Activated CD8-positive, alpha-beta T cell treated with anti-CD3 and anti-CD28 coated beads, Interleukin-2, amount 10 ng/mL, durations not matched to agents 7 days and 5 days (primary cell): ENCODE measurements around the gene RARS2. TPM values are rescaled to one million over a fixed set of nuclear protein-coding genes. Genes with fewer than 3 reads are reported as not detected.

Experiments
- ATAC-seq: fragments of 150-1000 bp; cut with Tn5 transposase; one replicate; pipeline ENCODE4 v1.10.0; 2021; ENCODE audit warnings: moderate library complexity
- CTCF ChIA-PET: fragments of 350-600 bp; sonication (Branson Sonifier 250); formaldehyde crosslinking; loops from one replicate; lab custom pipeline; 2021; ENCODE audit warnings: antibody characterized with exemption; lab: Charles Lee
- POLR2A ChIA-PET: fragments of 350-600 bp; sonication (Branson Sonifier 250); formaldehyde crosslinking; loops from one replicate; lab custom pipeline; 2021; ENCODE audit warnings: antibody characterized with exemption; lab: Charles Lee
- DNase-seq: peaks from one replicate; pipeline ENCODE4 v3.0.0-alpha.2; 2020
- H3K27ac Mint-ChIP-seq: one replicate; pipeline ENCODE4 v1.8.0; 2021; ENCODE audit warnings: mild to moderate bottlenecking, mixed read lengths
- H3K27me3 Mint-ChIP-seq: one replicate; pipeline ENCODE4 v1.8.0; 2021; ENCODE audit warnings: low read depth, mixed read lengths
- H3K36me3 Mint-ChIP-seq: one replicate; pipeline ENCODE4 v1.8.0; 2021; ENCODE audit warnings: low read depth, mixed read lengths
- H3K4me1 Mint-ChIP-seq: one replicate; pipeline ENCODE4 v1.8.0; 2021; ENCODE audit warnings: low read depth, mixed read lengths
- H3K4me3 Mint-ChIP-seq: one replicate; pipeline ENCODE4 v1.8.0; 2021; ENCODE audit warnings: mild to moderate bottlenecking, mixed read lengths
- H3K9me3 Mint-ChIP-seq: one replicate; pipeline ENCODE4 v1.8.0; 2022; ENCODE audit warnings: mixed read lengths; ENCODE audit not compliant: insufficient read depth
- total RNA-seq, 2 experiments: library from RNA; stranded (reverse); gene quantifications; one replicate each; pipeline ENCODE4 v1.2.3, GENCODE V29; 2021

RARS2 gene
- total RNA-seq, 2 experiments from 2014 or later: 20.6 to 21.4 TPM

DNA sequence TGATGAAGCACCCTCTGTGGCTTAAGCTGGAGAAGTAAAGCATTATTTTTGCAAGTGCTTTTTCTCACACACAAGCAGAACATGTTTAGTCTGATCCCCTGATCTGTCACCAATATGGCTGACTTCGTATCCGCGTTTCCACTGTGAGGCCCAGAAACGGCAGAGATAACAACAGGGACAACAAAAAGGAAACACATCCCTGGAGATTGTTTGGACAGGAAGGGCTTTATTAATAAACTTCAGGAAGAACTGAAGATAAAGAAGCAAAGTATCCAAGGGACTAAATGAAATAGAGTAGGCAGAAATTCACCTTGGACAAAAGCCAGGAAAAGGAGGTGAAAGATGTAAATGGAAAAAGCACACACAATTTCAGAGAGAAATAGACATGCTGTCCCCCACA lies 49.2 kb downstream of the RARS2 start:
- no peaks in the 10 kb centered on the region for H3K9me3 Mint-ChIP-seq
- DNase-seq (no peak), ATAC-seq (no peak)
- H3K27me3 Mint-ChIP-seq: no peaks in the 10 kb centered on the region
- ChIA-PET POLR2A (no interaction called here), CTCF (no interaction called here)
- no peaks in the 10 kb centered on the region for H3K4me1 Mint-ChIP-seq
- no peak overlapping the region for H3K4me3 Mint-ChIP-seq
- H3K36me3 Mint-ChIP-seq: peaks cover 52% of the 10 kb centered on the region
- H3K27ac Mint-ChIP-seq: no peak overlapping the region

GRCh38 chr6:87539554-87539953 lies 50.2 kb downstream of the RARS2 start:
- POLR2A ChIA-PET: no interaction called here
- H3K36me3 Mint-ChIP-seq: peaks cover 44% of the 10 kb centered on the region
- H3K4me3 Mint-ChIP-seq: no peak overlapping the region
- no peaks in the 10 kb centered on the region for H3K27me3 Mint-ChIP-seq
- H3K9me3 Mint-ChIP-seq: no peaks in the 10 kb centered on the region
- DNase-seq: no peak
- no peak overlapping the region for H3K27ac Mint-ChIP-seq
- CTCF ChIA-PET: no interaction called here
- no peaks in the 10 kb centered on the region for H3K4me1 Mint-ChIP-seq
- no peak for ATAC-seq

DNA sequence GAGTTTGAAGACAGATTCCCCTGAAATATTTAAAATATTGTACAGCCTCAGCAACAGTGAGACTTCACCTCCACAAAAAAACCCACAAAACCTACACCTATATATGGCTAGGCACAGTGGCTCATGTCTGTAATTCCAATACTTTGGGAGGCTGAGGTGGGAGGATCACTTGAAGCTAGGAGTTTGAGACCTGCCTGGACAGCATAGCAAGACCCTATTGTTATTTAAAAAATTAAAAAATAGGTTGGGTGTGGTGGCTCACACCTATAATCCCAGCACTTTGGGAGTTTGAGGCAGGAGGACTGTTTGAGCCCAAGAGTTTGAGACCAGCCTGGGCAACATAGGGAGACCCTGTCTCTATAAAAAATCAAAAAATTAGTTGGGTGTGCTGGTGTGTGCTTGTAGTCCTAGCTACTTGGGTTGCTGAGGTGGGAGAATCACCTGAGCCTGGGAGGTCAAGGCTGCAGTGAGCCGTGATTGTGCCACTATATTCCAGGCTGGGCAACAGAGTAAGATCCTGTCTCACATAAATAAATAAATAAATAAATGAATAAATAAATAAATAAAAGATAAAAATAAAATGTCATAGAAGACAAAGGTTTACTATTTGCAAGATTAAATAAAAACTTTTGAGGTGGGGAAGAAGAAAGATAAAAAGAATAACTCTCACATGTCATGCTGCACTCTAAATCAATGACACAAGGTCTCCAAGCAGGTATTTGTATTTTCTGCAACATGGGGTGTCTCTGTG lies 51.1 kb downstream of the RARS2 start:
- POLR2A ChIA-PET: no interaction called here
- no peak overlapping the region for H3K4me3 Mint-ChIP-seq
- ATAC-seq (no peak), DNase-seq (no peak)
- CTCF ChIA-PET: no interaction called here
- H3K27ac Mint-ChIP-seq: no peak overlapping the region
- H3K9me3 Mint-ChIP-seq: no peaks in the 10 kb centered on the region
- H3K27me3 Mint-ChIP-seq: no peaks in the 10 kb centered on the region
- H3K36me3 Mint-ChIP-seq: peaks cover 44% of the 10 kb centered on the region
- H3K4me1 Mint-ChIP-seq: no peaks in the 10 kb centered on the region

DNA sequence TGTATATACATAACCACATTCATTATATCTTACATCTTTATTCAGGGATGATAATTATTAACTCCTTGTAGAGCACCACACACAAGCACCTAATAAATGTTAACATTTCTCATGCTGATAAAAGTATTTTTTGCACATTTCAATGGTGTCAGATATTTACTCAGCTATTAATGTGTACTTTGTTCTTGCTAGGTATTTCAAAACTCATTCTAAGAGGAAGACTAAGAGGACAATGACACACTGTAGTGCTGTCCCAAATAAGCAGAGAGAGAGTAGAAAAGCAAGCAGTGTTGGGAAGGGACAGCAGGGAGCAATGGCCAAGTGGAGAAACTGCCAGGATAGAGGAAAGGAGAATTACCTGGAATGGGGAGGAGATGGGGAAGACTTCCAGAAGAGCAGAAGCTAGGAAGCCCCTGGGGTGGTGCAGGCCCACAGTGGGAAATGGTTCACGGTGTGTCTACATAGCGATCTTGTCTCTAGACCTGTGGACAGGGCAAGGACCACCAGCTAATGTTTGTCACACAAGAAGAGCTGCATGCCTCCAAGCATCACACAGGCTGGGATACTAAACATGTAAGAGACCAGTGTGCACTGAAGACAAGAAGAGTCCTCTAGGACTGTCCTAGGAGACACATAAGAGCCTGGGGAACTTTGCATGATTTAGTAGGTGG lies 55.3 kb downstream of the RARS2 start:
- POLR2A ChIA-PET: interaction anchor here (0.7 kb wide), 1 partner anchor 101 kb away, joined by 3 read pairs; no protein-coding TSS in a partner anchor
- DNase-seq (no peak), ATAC-seq (no peak)
- H3K4me3 Mint-ChIP-seq: no peak overlapping the region
- peaks cover 30% of the 10 kb centered on the region for H3K36me3 Mint-ChIP-seq
- no peak overlapping the region for H3K27ac Mint-ChIP-seq
- CTCF ChIA-PET: no interaction called here
- H3K4me1 Mint-ChIP-seq: no peaks in the 10 kb centered on the region
- H3K27me3 Mint-ChIP-seq: no peaks in the 10 kb centered on the region
- H3K9me3 Mint-ChIP-seq: no peaks in the 10 kb centered on the region

DNA sequence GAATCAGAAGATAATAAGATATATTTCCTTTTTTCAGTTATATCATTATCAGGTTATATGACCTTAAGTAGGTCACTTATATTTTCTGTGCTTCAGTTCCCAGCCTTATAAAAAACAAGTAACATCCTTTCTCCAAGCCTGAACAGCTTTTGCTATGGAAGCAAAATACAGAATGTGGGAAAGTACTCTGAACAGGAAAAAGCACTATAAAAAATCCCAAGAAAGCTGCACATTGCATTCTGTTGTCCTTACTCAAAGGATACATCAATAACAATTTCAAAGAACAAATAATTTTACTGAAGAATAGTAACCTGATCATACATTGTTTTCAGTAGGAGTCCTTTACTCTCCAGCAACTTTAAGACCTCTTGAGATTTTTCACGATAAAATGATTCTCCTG lies 60.6 kb downstream of the RARS2 start:
- DNase-seq (no peak), ATAC-seq (no peak)
- Mint-ChIP-seq H3K4me3 (no peak overlapping the region), H3K27me3 (no peaks in the 10 kb centered on the region), H3K4me1 (no peaks in the 10 kb centered on the region), H3K9me3 (no peaks in the 10 kb centered on the region), H3K27ac (no peak overlapping the region), H3K36me3 (peaks cover 35% of the 10 kb centered on the region)
- POLR2A ChIA-PET: no interaction called here
- CTCF ChIA-PET: no interaction called here

GRCh38 chr6:87522686-87523085 lies 67.1 kb downstream of the RARS2 start:
- ChIA-PET CTCF (no interaction called here), POLR2A (no interaction called here)
- ATAC-seq (no peak), DNase-seq (no peak)
- H3K4me3 Mint-ChIP-seq: no peak overlapping the region
- H3K36me3 Mint-ChIP-seq: peaks cover 32% of the 10 kb centered on the region
- no peaks in the 10 kb centered on the region for H3K4me1 Mint-ChIP-seq
- H3K27ac Mint-ChIP-seq: no peak overlapping the region
- no peaks in the 10 kb centered on the region for H3K27me3 Mint-ChIP-seq
- H3K9me3 Mint-ChIP-seq: no peaks in the 10 kb centered on the region

- Mint-ChIP-seq H3K9me3 (no peaks in the 10 kb centered on the region), H3K27ac (no peak overlapping the region), H3K4me1 (peaks cover 8% of the 10 kb centered on the region), H3K4me3 (no peak overlapping the region), H3K36me3 (peaks cover 41% of the 10 kb centered on the region), H3K27me3 (no peaks in the 10 kb centered on the region)
- ATAC-seq: no peak
- no peak for DNase-seq
- ChIA-PET POLR2A (no interaction called here), CTCF (interaction anchor here (0.6 kb wide), 1 partner anchor 1300 kb away, joined by 3 read pairs; no protein-coding TSS in a partner anchor)
Observed at GRCh38 chr6:87518453-87518852, 71.3 kb downstream of the RARS2 start.

DNA sequence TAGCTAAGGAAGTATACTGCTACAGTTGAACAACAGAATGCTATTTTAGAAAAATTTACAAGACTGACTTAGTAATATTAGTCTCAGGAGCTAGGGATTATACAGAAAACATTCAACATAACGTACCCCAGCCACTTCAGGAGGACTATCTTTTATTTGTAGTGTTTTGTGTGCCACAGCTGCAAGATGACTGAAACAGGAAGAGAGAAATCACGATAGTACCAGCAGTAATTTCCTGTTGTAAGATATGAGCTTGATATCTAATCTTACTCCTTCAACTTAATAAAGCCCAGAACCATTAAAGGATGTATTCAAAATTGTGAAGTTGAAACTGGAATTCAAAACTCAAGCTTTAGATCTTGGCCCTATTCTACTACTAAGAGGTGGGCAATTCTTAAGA lies 75.0 kb downstream of the RARS2 start:
- ChIA-PET CTCF (interaction anchor here (0.8 kb wide), 1 partner anchor 9 kb away, joined by 3 read pairs; no protein-coding TSS in a partner anchor), POLR2A (interaction anchor here (0.8 kb wide), 1 partner anchor 20 kb away, joined by 3 read pairs; no protein-coding TSS in a partner anchor)
- H3K4me1 Mint-ChIP-seq: peaks cover 8% of the 10 kb centered on the region
- H3K4me3 Mint-ChIP-seq: no peak overlapping the region
- peak overlapping the region; percentile 42 for H3K27ac Mint-ChIP-seq
- no peaks in the 10 kb centered on the region for H3K27me3 Mint-ChIP-seq
- peaks cover 53% of the 10 kb centered on the region for H3K36me3 Mint-ChIP-seq
- no peaks in the 10 kb centered on the region for H3K9me3 Mint-ChIP-seq
- DNase-seq: no peak
- no peak for ATAC-seq

DNA sequence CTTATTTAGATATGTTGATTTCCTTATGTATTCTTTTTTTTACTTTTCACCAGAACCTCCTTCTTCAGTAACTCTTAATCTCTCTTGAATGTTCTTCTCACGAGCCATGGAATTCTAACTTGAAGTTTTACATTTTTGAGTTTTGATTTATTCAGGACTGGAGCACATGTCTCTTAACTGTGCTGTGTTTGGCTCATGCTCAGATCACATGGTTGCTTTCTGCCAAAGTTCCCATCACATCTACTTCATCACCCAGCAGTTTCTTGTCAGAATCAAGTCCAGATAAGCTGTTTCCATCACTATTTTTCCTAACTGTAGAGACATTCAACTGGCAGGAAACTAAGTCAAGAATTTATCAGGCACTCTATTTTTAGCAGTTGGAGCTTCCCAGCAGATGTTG lies 85.3 kb downstream of the RARS2 start:
- no peaks in the 10 kb centered on the region for H3K9me3 Mint-ChIP-seq
- DNase-seq (no peak), ATAC-seq (no peak)
- CTCF ChIA-PET: no interaction called here
- no peak overlapping the region for H3K27ac Mint-ChIP-seq
- H3K4me1 Mint-ChIP-seq: peaks cover 10% of the 10 kb centered on the region
- H3K27me3 Mint-ChIP-seq: no peaks in the 10 kb centered on the region
- POLR2A ChIA-PET: no interaction called here
- H3K36me3 Mint-ChIP-seq: peaks cover 29% of the 10 kb centered on the region
- H3K4me3 Mint-ChIP-seq: no peak overlapping the region

GRCh38 chr6:87501809-87502572 lies 87.8 kb downstream of the RARS2 start:
- peaks cover 26% of the 10 kb centered on the region for H3K36me3 Mint-ChIP-seq
- peaks cover 13% of the 10 kb centered on the region for H3K4me1 Mint-ChIP-seq
- H3K9me3 Mint-ChIP-seq: no peaks in the 10 kb centered on the region
- H3K27me3 Mint-ChIP-seq: no peaks in the 10 kb centered on the region
- ATAC-seq (no peak), DNase-seq (no peak)
- H3K27ac Mint-ChIP-seq: peak overlapping the region; percentile 18
- no peak overlapping the region for H3K4me3 Mint-ChIP-seq
- CTCF ChIA-PET: no interaction called here
- POLR2A ChIA-PET: no interaction called here

DNA sequence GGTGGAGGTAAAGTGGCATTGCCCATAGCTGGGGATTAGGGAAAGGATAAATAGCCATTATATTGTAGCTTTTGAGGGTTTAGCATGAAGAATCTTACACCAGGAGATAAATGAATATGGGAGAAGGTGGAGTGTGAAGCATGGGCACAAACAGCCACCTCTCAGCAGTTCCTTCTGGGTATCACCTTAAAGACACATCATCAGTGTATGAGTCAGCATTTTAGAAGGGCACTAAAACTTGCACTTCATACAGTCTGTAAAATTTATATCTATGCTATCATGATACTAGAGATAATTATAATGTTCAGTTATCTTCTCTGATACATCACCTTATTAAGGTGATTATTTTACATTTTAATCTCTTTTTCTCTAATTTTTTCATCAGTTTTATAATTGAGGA lies 91.7 kb downstream of the RARS2 start:
- Mint-ChIP-seq H3K36me3 (peaks cover 18% of the 10 kb centered on the region), H3K4me3 (no peak overlapping the region), H3K9me3 (no peaks in the 10 kb centered on the region), H3K27me3 (no peaks in the 10 kb centered on the region), H3K4me1 (peaks cover 3% of the 10 kb centered on the region), H3K27ac (no peak overlapping the region)
- CTCF ChIA-PET: interaction anchor here (0.7 kb wide), 1 partner anchor 13 kb away, joined by 3 read pairs; no protein-coding TSS in a partner anchor
- no peak for DNase-seq
- POLR2A ChIA-PET: no interaction called here
- no peak for ATAC-seq
